GM15510 (cell line): ENCODE results near the gene BCL2L13.

Experiments
- POLR2A ChIP-seq: IDR thresholded peaks from 3 replicates; pipeline ENCODE4 v1.6.1; 2011; ENCODE audit warnings: borderline replicate concordance; ENCODE audit not compliant: insufficient read length; ENCODE audit errors: extremely low read depth

Gene BCL2L13

GRCh38 chr22:17753401-17753989, 114.9 kb downstream of the BCL2L13 start:
- no peak for TF ChIP-seq POLR2A

GRCh38 chr22:17754233-17754925, 115.8 kb downstream of the BCL2L13 start:
- no peak for TF ChIP-seq POLR2A

- no peak for TF ChIP-seq POLR2A
Measured at GRCh38 chr22:17761138-17761488, 122.6 kb downstream of the BCL2L13 start.

- TF ChIP-seq POLR2A: no peak
Measured at GRCh38 chr22:17764036-17764435, 125.5 kb downstream of the BCL2L13 start.

- no peak for TF ChIP-seq POLR2A
Measured at GRCh38 chr22:17767233-17768065, 128.9 kb downstream of the BCL2L13 start.

- TF ChIP-seq POLR2A: no peak
Measured at GRCh38 chr22:17769013-17769715, 130.6 kb downstream of the BCL2L13 start.

- no peak for TF ChIP-seq POLR2A
Measured at GRCh38 chr22:17769716-17770082, 131.1 kb downstream of the BCL2L13 start.

GRCh38 chr22:17770180-17771077, 131.9 kb downstream of the BCL2L13 start:
- TF ChIP-seq POLR2A: no peak

GRCh38 chr22:17772249-17772957, 133.8 kb downstream of the BCL2L13 start:
- TF ChIP-seq POLR2A: no peak

- no peak for TF ChIP-seq POLR2A
Measured at GRCh38 chr22:17772958-17773605, 134.5 kb downstream of the BCL2L13 start.

- TF ChIP-seq POLR2A: peak; percentile 41
Measured at GRCh38 chr22:17773606-17774205, 135.1 kb downstream of the BCL2L13 start.

GRCh38 chr22:17774206-17774925, 135.8 kb downstream of the BCL2L13 start, which contains the start of gene BID:
Gene BID, minus strand, starts transcription at chr22:17774469. Its CDS starts 24,353 bp downstream, at chr22:17750116.
- peak; percentile 47 for TF ChIP-seq POLR2A

GRCh38 chr22:17774926-17775685, 136.5 kb downstream of the BCL2L13 start:
- TF ChIP-seq POLR2A: no peak
